ENCODE measurements around the gene PXDN. TPM values are rescaled to one million over a fixed set of nuclear protein-coding genes. Genes with fewer than 3 reads are reported as not detected.

PXDN gene
- total and polyA plus RNA-seq, 9 donors: 36.0 to 116 (median 54.5) TPM

GRCh38 chr2:1692342-1692741 is 52.0 kb downstream of the PXDN start:
- Histone ChIP-seq H3K36me3 (no peaks in the 10 kb centered on the region), H3K27ac (no peak overlapping the region), H3K4me1 (ENCODE audit: insufficient read depth) (peaks cover 6% of the 10 kb centered on the region), H3K4me3 (no peak overlapping the region), H3K9me3 (no peaks in the 10 kb centered on the region), H3K27me3 (no peaks in the 10 kb centered on the region)
- WGBS, 3 donors: 69 to 81% (median 75%) methylated on average over 11 of the region's 11 CpGs
- TF ChIP-seq EP300 (IDR thresholded peaks at IDR 0.05) (no peak), CTCF (IDR thresholded peaks at IDR 0.05) (no peak), POLR2A (IDR thresholded peaks at IDR 0.05) (no peak)
- intact Hi-C loops (cut with DNase I): no loop called here
- no peak for DNase-seq

DNA sequence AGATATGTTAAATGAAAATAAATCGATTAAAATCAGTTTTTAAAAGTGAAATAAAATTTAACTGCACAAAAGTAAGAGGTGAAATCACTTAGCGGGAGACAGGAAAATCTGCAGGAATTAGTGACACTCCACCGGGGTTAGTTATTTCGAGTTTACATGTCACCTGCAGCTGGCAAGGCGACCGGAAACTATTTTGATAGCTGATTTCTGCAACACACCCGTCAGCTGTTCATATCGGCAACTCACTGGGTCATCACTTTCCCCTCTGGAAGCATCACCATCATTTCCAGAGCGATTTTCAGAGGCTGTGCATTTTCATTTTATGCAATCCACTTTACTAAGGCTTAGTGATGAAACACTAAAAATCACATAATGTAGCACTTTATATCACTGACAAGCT is 52.9 kb downstream of the PXDN start:
- H3K36me3 ChIP-seq: no peaks in the 10 kb centered on the region
- H3K9me3 ChIP-seq: no peaks in the 10 kb centered on the region
- intact Hi-C loops (cut with DNase I): no loop called here
- no peak for DNase-seq
- H3K4me3 ChIP-seq: no peak overlapping the region
- 79 to 86% (median 83%) methylated on average over 9 of the region's 9 CpGs for WGBS, 3 donors
- H3K27ac ChIP-seq: no peak overlapping the region
- H3K4me1 ChIP-seq (ENCODE audit: insufficient read depth): peaks cover 6% of the 10 kb centered on the region
- TF ChIP-seq EP300 (IDR thresholded peaks at IDR 0.05): no peak
- TF ChIP-seq POLR2A (IDR thresholded peaks at IDR 0.05): no peak
- TF ChIP-seq CTCF (IDR thresholded peaks at IDR 0.05): no peak
- H3K27me3 ChIP-seq: no peaks in the 10 kb centered on the region

GRCh38 chr2:1690056-1690775 is 54.1 kb downstream of the PXDN start:
- H3K27me3 ChIP-seq: no peaks in the 10 kb centered on the region
- peaks cover 6% of the 10 kb centered on the region for H3K4me1 ChIP-seq (ENCODE audit: insufficient read depth)
- no peaks in the 10 kb centered on the region for H3K9me3 ChIP-seq
- no peak for TF ChIP-seq CTCF (IDR thresholded peaks at IDR 0.05)
- TF ChIP-seq POLR2A (IDR thresholded peaks at IDR 0.05): no peak
- TF ChIP-seq EP300 (IDR thresholded peaks at IDR 0.05): no peak
- no peak for DNase-seq
- no peak overlapping the region for H3K27ac ChIP-seq
- H3K4me3 ChIP-seq: no peak overlapping the region
- intact Hi-C loops (cut with DNase I): no loop called here
- H3K36me3 ChIP-seq: no peaks in the 10 kb centered on the region
- 71 to 78% (median 73%) methylated on average over 10 of the region's 10 CpGs for WGBS, 3 donors

- intact Hi-C loops (cut with DNase I): no loop called here
- no peaks in the 10 kb centered on the region for H3K9me3 ChIP-seq
- DNase-seq: no peak
- no peaks in the 10 kb centered on the region for H3K27me3 ChIP-seq
- H3K27ac ChIP-seq: no peak overlapping the region
- no peaks in the 10 kb centered on the region for H3K36me3 ChIP-seq
- H3K4me1 ChIP-seq (ENCODE audit: insufficient read depth): peaks cover 6% of the 10 kb centered on the region
- 94 to 96% (median 95%) methylated on average over 10 of the region's 10 CpGs for WGBS, 3 donors
- no peak for TF ChIP-seq CTCF (IDR thresholded peaks at IDR 0.05)
- no peak for TF ChIP-seq POLR2A (IDR thresholded peaks at IDR 0.05)
- TF ChIP-seq EP300 (IDR thresholded peaks at IDR 0.05): no peak
- H3K4me3 ChIP-seq: no peak overlapping the region
Measured at GRCh38 chr2:1688859-1689258, 55.5 kb downstream of the PXDN start.
